OCI-LY1 (cell line): Measurements from ENCODE around the gene IGIP.

ENCODE experiments used
- H2AFZ ChIP-seq: fragments of 200-600 bp; sonication (generic), shearing (Covaris generic); 2 replicates; pipeline ENCODE4 v1.6.0; 2014; ENCODE audit warnings: antibody characterized with exemption, mild to moderate bottlenecking, low read length
- H3F3A ChIP-seq: fragments of 200-600 bp; sonication (generic), shearing (Covaris generic); 2 replicates; pipeline ENCODE4 v1.6.0; 2014; ENCODE audit warnings: mild to moderate bottlenecking, antibody characterized with exemption, low read length, moderate library complexity; ENCODE audit not compliant: insufficient read depth
- H3K27ac ChIP-seq: fragments of 200-600 bp; sonication (generic); 2 replicates; pipeline ENCODE4 v1.5.1; 2014; ENCODE audit warnings: low read length, mixed run types, mild to moderate bottlenecking, low read depth; ENCODE audit not compliant: poor library complexity, severe bottlenecking
- H3K27me3 ChIP-seq: fragments of 200-600 bp; sonication (generic); 2 replicates; pipeline ENCODE4 v1.6.0; 2014; ENCODE audit warnings: antibody characterized with exemption, mild to moderate bottlenecking, low read length, moderate library complexity; ENCODE audit not compliant: insufficient read depth
- H3K36me3 ChIP-seq: fragments of 200-600 bp; sonication (generic); 2 replicates; pipeline ENCODE4 v1.6.1; 2014; ENCODE audit warnings: mild to moderate bottlenecking, antibody characterized with exemption, low read length, moderate library complexity, mixed read lengths; ENCODE audit not compliant: insufficient read depth
- H3K4me1 ChIP-seq: fragments of 200-600 bp; sonication (generic); 2 replicates; pipeline ENCODE4 v1.5.1; 2014; ENCODE audit warnings: mild to moderate bottlenecking, low read length, moderate library complexity; ENCODE audit not compliant: insufficient read depth, severe bottlenecking
- H3K4me2 ChIP-seq: fragments of 200-600 bp; sonication (generic), shearing (Covaris generic); 2 replicates; pipeline ENCODE4 v1.6.1; 2014; ENCODE audit warnings: low read length
- H3K4me3 ChIP-seq: fragments of 200-600 bp; sonication (generic); 2 replicates; pipeline ENCODE4 v1.5.1; 2014; ENCODE audit warnings: low read length, low read depth, mild to moderate bottlenecking, mixed read lengths; ENCODE audit not compliant: poor library complexity, severe bottlenecking
- H3K79me2 ChIP-seq: fragments of 200-600 bp; shearing (Covaris generic); 2 replicates; pipeline ENCODE4 v1.6.1; 2016; ENCODE audit warnings: mixed run types, low read length, mixed read lengths; ENCODE audit not compliant: insufficient read depth
- H3K9ac ChIP-seq: fragments of 200-600 bp; sonication (generic), shearing (Covaris generic); 2 replicates; pipeline ENCODE4 v1.6.1; 2014; ENCODE audit warnings: mild to moderate bottlenecking, low read length, mixed read lengths
- H3K9me2 ChIP-seq: fragments of 200-600 bp; sonication (generic), shearing (Covaris generic); 2 replicates; pipeline ENCODE4 v1.6.1; 2014; ENCODE audit warnings: low read depth, mild to moderate bottlenecking, low read length, mixed read lengths
- H3K9me3 ChIP-seq: fragments of 200-600 bp; shearing (Covaris generic); 2 replicates; pipeline ENCODE4 v1.6.1; 2014; ENCODE audit warnings: low read length, mixed read lengths
- H4K20me1 ChIP-seq: fragments of 200-600 bp; sonication (generic), shearing (Covaris generic); 2 replicates; pipeline ENCODE4 v1.6.0; 2016; ENCODE audit warnings: mild to moderate bottlenecking, low read length; ENCODE audit not compliant: insufficient read depth
- CTCF ChIP-seq: fragments of 200-600 bp; sonication (generic), shearing (Covaris generic); IDR thresholded peaks from 2 replicates; pipeline ENCODE4 v1.5.1; 2017; ENCODE audit warnings: mild to moderate bottlenecking, antibody characterized with exemption, low read length, moderate library complexity, mixed read lengths
- EZH2 ChIP-seq: fragments of 200-600 bp; sonication (generic), shearing (Covaris generic); IDR thresholded peaks from 2 replicates; pipeline ENCODE4 v1.8.0; 2017; ENCODE audit warnings: borderline replicate concordance, mixed run types, mild to moderate bottlenecking, antibody characterized with exemption, low read length, moderate library complexity, mixed read lengths

The IGIP gene

GRCh38 chr5:140150201-140150600, 24.5 kb downstream of the IGIP start:
- Histone ChIP-seq H3K4me3 (no peak overlapping the region), H3K9me3 (no peaks in the 10 kb centered on the region), H3K9ac (no peak overlapping the region), H4K20me1 (no peaks in the 10 kb centered on the region), H3K4me1 (no peaks in the 10 kb centered on the region), H3K9me2 (no peaks in the 10 kb centered on the region), H3K27me3 (peaks cover 8% of the 10 kb centered on the region; the same call in 1 of the 2 replicates), H2AFZ (no peak overlapping the region), H3F3A (no peaks in the 10 kb centered on the region), H3K79me2 (no peaks in the 10 kb centered on the region), H3K4me2 (no peak overlapping the region), H3K36me3 (no peaks in the 10 kb centered on the region), H3K27ac (no peak overlapping the region)
- no peak for TF ChIP-seq CTCF
- no peak for TF ChIP-seq EZH2

GRCh38 chr5:140151144-140152021, 25.6 kb downstream of the IGIP start:
- H3K4me3 ChIP-seq: no peak overlapping the region
- no peaks in the 10 kb centered on the region for H3K4me1 ChIP-seq
- no peaks in the 10 kb centered on the region for H3K27me3 ChIP-seq
- H3K79me2 ChIP-seq: no peaks in the 10 kb centered on the region
- H3K27ac ChIP-seq: no peak overlapping the region
- H3K9me2 ChIP-seq: no peaks in the 10 kb centered on the region
- H3K9ac ChIP-seq: no peak overlapping the region
- H3F3A ChIP-seq: no peaks in the 10 kb centered on the region
- no peaks in the 10 kb centered on the region for H4K20me1 ChIP-seq
- H3K36me3 ChIP-seq: no peaks in the 10 kb centered on the region
- H2AFZ ChIP-seq: no peak overlapping the region
- TF ChIP-seq EZH2: no peak
- TF ChIP-seq CTCF: no peak
- H3K4me2 ChIP-seq: no peak overlapping the region
- no peaks in the 10 kb centered on the region for H3K9me3 ChIP-seq

GRCh38 chr5:140152022-140152999, 26.6 kb downstream of the IGIP start:
- no peaks in the 10 kb centered on the region for H3K27me3 ChIP-seq
- TF ChIP-seq CTCF (no peak), EZH2 (no peak)
- no peak overlapping the region for H3K4me2 ChIP-seq
- no peaks in the 10 kb centered on the region for H3K9me3 ChIP-seq
- H2AFZ ChIP-seq: no peak overlapping the region
- H3K4me1 ChIP-seq: peaks cover 4% of the 10 kb centered on the region
- no peak overlapping the region for H3K4me3 ChIP-seq
- H3K27ac ChIP-seq: no peak overlapping the region
- H3K9me2 ChIP-seq: no peaks in the 10 kb centered on the region
- H3K79me2 ChIP-seq: no peaks in the 10 kb centered on the region
- H3F3A ChIP-seq: no peaks in the 10 kb centered on the region
- H3K9ac ChIP-seq: no peak overlapping the region
- no peaks in the 10 kb centered on the region for H4K20me1 ChIP-seq
- no peaks in the 10 kb centered on the region for H3K36me3 ChIP-seq
